Panc1 (cell line): ENCODE data around the gene SH2D1A. TPM values are rescaled to one million over a fixed set of nuclear protein-coding genes. Genes with fewer than 3 reads are reported as not detected.
"Not testable (repeated sequence)": the region's sequence is repeated elsewhere in the genome, so short reads cannot be mapped to it uniquely, and the experiment has no call there.

Source experiments
- ATAC-seq: fragments of 200-7000 bp; cut with Tn5 transposase; 2 replicates; pipeline ENCODE4 v1.9.1; 2020; ENCODE audit warnings: mild to moderate bottlenecking, moderate library complexity
- BruUV-seq: library from RNA; stranded (reverse); fragments of 400-500 nt; replicated peaks from 2 replicates; lab custom pipeline; 2021; lab: Mats Ljungman, UMichigan
- CTCF ChIA-PET: fragments of 300-600 bp; sonication (Branson Sonifier 250); formaldehyde crosslinking; loops from one replicate; lab custom pipeline; 2022; ENCODE audit warnings: antibody characterized with exemption; lab: Charles Lee
- POLR2A ChIA-PET: fragments of 300-600 bp; sonication (Branson Sonifier 250); formaldehyde crosslinking; loops from one replicate; lab custom pipeline; 2022; ENCODE audit warnings: antibody characterized with exemption; lab: Charles Lee
- DNase-seq: peaks from one replicate; pipeline ENCODE4 v3.0.0-alpha.2; 2010; ENCODE audit warnings: low read depth, low spot score
- H3K27ac ChIP-seq: 2 replicates; pipeline ENCODE4 v1.5.1; 2011; ENCODE audit warnings: mild to moderate bottlenecking, low read length, inconsistent platforms
- H3K27me3 ChIP-seq: fragments of 200-500 bp; sonication (Bioruptor generic); 2 replicates; pipeline ENCODE4 v1.6.0; 2014; ENCODE audit warnings: low read length, inconsistent platforms; ENCODE audit not compliant: control insufficient read depth, insufficient read depth
- H3K36me3 ChIP-seq: fragments of 200-500 bp; sonication (Bioruptor generic); 2 replicates; pipeline ENCODE4 v1.5.1; 2014; ENCODE audit warnings: inconsistent platforms, mild to moderate bottlenecking, low read length, moderate library complexity; ENCODE audit not compliant: control insufficient read depth, insufficient read depth
- H3K4me1 ChIP-seq: 2 replicates; pipeline ENCODE4 v1.5.1; 2011; ENCODE audit warnings: inconsistent platforms, mild to moderate bottlenecking, low read length, moderate library complexity; ENCODE audit not compliant: control insufficient read depth, insufficient read depth
- H3K4me3 ChIP-seq, 2 experiments: 2 replicates each; pipeline ENCODE4 v1.5.1; 2011 to 2012; ENCODE audit warnings: low read depth in 2 of 2, low read length in 2 of 2, mild to moderate bottlenecking in 2 of 2, inconsistent platforms in 1 of 2, moderate library complexity in 1 of 2
- H3K9me3 ChIP-seq: fragments of 200-500 bp; sonication (Bioruptor generic); 2 replicates; pipeline ENCODE4 v1.5.1; 2014; ENCODE audit warnings: low read depth, mild to moderate bottlenecking, inconsistent platforms, low read length, moderate library complexity; ENCODE audit not compliant: control insufficient read depth, insufficient read depth
- POLR2AphosphoS5 ChIP-seq: IDR thresholded peaks from 2 replicates; pipeline ENCODE4 v1.6.1; 2012; ENCODE audit warnings: mild to moderate bottlenecking, low read depth, low read length, moderate library complexity
- REST ChIP-seq, 2 experiments: IDR thresholded peaks; 2 replicates each; pipeline ENCODE4 v1.6.1; 2011 to 2012; ENCODE audit warnings: low read depth in 2 of 2, control low read depth in 1 of 2, low read length in 1 of 2, mild to moderate bottlenecking in 1 of 2, moderate library complexity in 1 of 2; ENCODE audit not compliant: insufficient read depth in 1 of 2
- SIN3A ChIP-seq: IDR thresholded peaks from 2 replicates; pipeline ENCODE4 v1.6.1; 2012; ENCODE audit warnings: low read depth, mild to moderate bottlenecking, low read length, moderate library complexity, borderline replicate concordance; ENCODE audit not compliant: insufficient read depth
- TCF7L2 ChIP-seq: IDR thresholded peaks from 2 replicates; pipeline ENCODE4 v1.6.1; 2011; ENCODE audit warnings: mild to moderate bottlenecking, low read depth, low read length, inconsistent platforms
- in situ Hi-C: cut with HindIII; loops from 2 replicates; pipeline ENCODE4 v1.10.0; 2016; ENCODE audit warnings: low sequenced_read_pairs, low pct_unique_long_range_greater_than_20kb
- intact Hi-C: fragments of 100-400 bp; cut with micrococcal nuclease; formaldehyde crosslinking; loops from one replicate; pipeline ENCODE4 v1.10.0; 2022; ENCODE audit not compliant: unreplicated experiment
- total RNA-seq: library from RNA; stranded (reverse); gene quantifications from one replicate; pipeline ENCODE4 v1.2.1, GENCODE V29; 2021; ENCODE audit not compliant: unreplicated experiment
- TF ChIP-seq, protein P1 (sequence below): fragments of 450-650 bp; IDR thresholded peaks from 2 replicates; pipeline ENCODE4 v1.5.1; 2017; ENCODE audit warnings: mild to moderate bottlenecking

SH2D1A gene
- total RNA-seq, 1 experiment from 2014 or later = 0.21 TPM

GRCh38 chrX:124333862-124334261 is 12.5 kb upstream of the SH2D1A start:
- in situ Hi-C loops = no loop called here

GRCh38 chrX:124334555-124334954 is 11.8 kb upstream of the SH2D1A start:
- CTCF ChIA-PET, H3K4me3 ChIP-seq, BruUV-seq, intact Hi-C loops, H3K36me3 ChIP-seq, H3K9me3 ChIP-seq, ATAC-seq, H3K27ac ChIP-seq, DNase-seq, POLR2A ChIA-PET, H3K27me3 ChIP-seq, in situ Hi-C loops, H3K4me1 ChIP-seq: not testable (repeated sequence)

More at GRCh38 chrX:124333862-124334261, 12.5 kb upstream of the SH2D1A start:
- H3K4me3 ChIP-seq = no peak overlapping the region
- intact Hi-C loops = no loop called here
- H3K27ac ChIP-seq = no peak overlapping the region
- ChIA-PET CTCF (no interaction called here), POLR2A (no interaction called here)
- BruUV-seq = no TSS peak
- no peak for DNase-seq
- H3K9me3 ChIP-seq = no peaks in the 10 kb centered on the region
- ATAC-seq = no peak
- H3K36me3 ChIP-seq = no peaks in the 10 kb centered on the region
- no peaks in the 10 kb centered on the region; the same call in 1 of the 2 replicates for H3K27me3 ChIP-seq
- no peak for TF ChIP-seq REST (IDR thresholded peaks at IDR 0.05; ENCODE audit: insufficient read depth in 1 of 2, low read depth in 2 of 2, low read length in 1 of 2)
- no peak for TF ChIP-seq POLR2AphosphoS5
- TF ChIP-seq, protein P1, sequence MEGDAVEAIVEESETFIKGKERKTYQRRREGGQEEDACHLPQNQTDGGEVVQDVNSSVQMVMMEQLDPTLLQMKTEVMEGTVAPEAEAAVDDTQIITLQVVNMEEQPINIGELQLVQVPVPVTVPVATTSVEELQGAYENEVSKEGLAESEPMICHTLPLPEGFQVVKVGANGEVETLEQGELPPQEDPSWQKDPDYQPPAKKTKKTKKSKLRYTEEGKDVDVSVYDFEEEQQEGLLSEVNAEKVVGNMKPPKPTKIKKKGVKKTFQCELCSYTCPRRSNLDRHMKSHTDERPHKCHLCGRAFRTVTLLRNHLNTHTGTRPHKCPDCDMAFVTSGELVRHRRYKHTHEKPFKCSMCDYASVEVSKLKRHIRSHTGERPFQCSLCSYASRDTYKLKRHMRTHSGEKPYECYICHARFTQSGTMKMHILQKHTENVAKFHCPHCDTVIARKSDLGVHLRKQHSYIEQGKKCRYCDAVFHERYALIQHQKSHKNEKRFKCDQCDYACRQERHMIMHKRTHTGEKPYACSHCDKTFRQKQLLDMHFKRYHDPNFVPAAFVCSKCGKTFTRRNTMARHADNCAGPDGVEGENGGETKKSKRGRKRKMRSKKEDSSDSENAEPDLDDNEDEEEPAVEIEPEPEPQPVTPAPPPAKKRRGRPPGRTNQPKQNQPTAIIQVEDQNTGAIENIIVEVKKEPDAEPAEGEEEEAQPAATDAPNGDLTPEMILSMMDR = no peak
- TF ChIP-seq TCF7L2 = no peak
- no peak for TF ChIP-seq SIN3A
- no peaks in the 10 kb centered on the region for H3K4me1 ChIP-seq

GRCh38 chrX:124335598-124335997 is 10.8 kb upstream of the SH2D1A start:
- POLR2A ChIA-PET = no interaction called here
- intact Hi-C loops (no loop called here), in situ Hi-C loops (no loop called here)
- no peaks in the 10 kb centered on the region for H3K4me1 ChIP-seq
- no peaks in the 10 kb centered on the region for H3K27me3 ChIP-seq
- no peak for TF ChIP-seq POLR2AphosphoS5
- TF ChIP-seq, protein P1 = no peak
- no peak for TF ChIP-seq TCF7L2
- no peak for TF ChIP-seq SIN3A
- no peak for TF ChIP-seq REST (IDR thresholded peaks at IDR 0.05; ENCODE audit: insufficient read depth in 1 of 2, low read depth in 2 of 2, low read length in 1 of 2)
- no peak overlapping the region for H3K4me3 ChIP-seq
- no peaks in the 10 kb centered on the region for H3K9me3 ChIP-seq
- CTCF ChIA-PET = no interaction called here
- no peaks in the 10 kb centered on the region for H3K36me3 ChIP-seq
- no TSS peak for BruUV-seq
- H3K27ac ChIP-seq = no peak overlapping the region
- DNase-seq (no peak), ATAC-seq (no peak)
